Caco-2 (cell line): Measurements from ENCODE around the gene SLC25A40. TPM values are rescaled to one million over a fixed set of nuclear protein-coding genes. Genes with fewer than 3 reads are reported as not detected.

Experiments used
- BruUV-seq: library from RNA; stranded (reverse); fragments of 400-500 nt; replicated peaks from 2 replicates; lab custom pipeline; 2021; lab: Mats Ljungman, UMichigan
- CTCF ChIA-PET: fragments of 300-600 bp; sonication (Branson Sonifier 250); formaldehyde crosslinking; loops from one replicate; lab custom pipeline; 2022; ENCODE audit warnings: antibody characterized with exemption; lab: Charles Lee
- POLR2A ChIA-PET: fragments of 300-600 bp; sonication (Branson Sonifier 250); formaldehyde crosslinking; loops from one replicate; lab custom pipeline; 2022; ENCODE audit warnings: antibody characterized with exemption; lab: Charles Lee
- DNase-seq, 2 experiments: peaks; one replicate each; pipeline versions ENCODE4 v3.0.0 to v3.0.0-alpha.2; 2020 to 2022
- H3K27me3 ChIP-seq: replicated peaks from 2 replicates; pipeline ENCODE4 v1.6.0; 2011; ENCODE audit warnings: low read length; ENCODE audit not compliant: control insufficient read depth, insufficient read depth
- H3K36me3 ChIP-seq: 2 replicates; pipeline ENCODE4 v1.5.1; 2011; ENCODE audit warnings: low read length; ENCODE audit not compliant: control insufficient read depth, insufficient read depth
- H3K4me1 ChIP-seq: fragments of 250-450 bp; sonication (Bioruptor Pico); 2 replicates; pipeline ENCODE4 v1.5.1; 2020; ENCODE audit warnings: mild to moderate bottlenecking
- H3K4me3 ChIP-seq: 2 replicates; pipeline ENCODE4 v1.5.1; 2011; ENCODE audit warnings: low read depth, mild to moderate bottlenecking, control low read depth, low read length
- H3K9me3 ChIP-seq: fragments of 250-450 bp; sonication (Bioruptor Pico); 2 replicates; pipeline ENCODE4 v1.5.1; 2020; ENCODE audit warnings: mild to moderate bottlenecking, moderate library complexity
- H3K27ac Mint-ChIP-seq: one replicate; pipeline ENCODE4 v1.8.0; 2022; ENCODE audit warnings: mixed read lengths; ENCODE audit not compliant: unreplicated experiment
- H3K27me3 Mint-ChIP-seq: one replicate; pipeline ENCODE4 v1.8.0; 2022; ENCODE audit warnings: mixed read lengths; ENCODE audit not compliant: insufficient read depth, unreplicated experiment
- H3K36me3 Mint-ChIP-seq: one replicate; pipeline ENCODE4 v1.8.0; 2022; ENCODE audit warnings: mild to moderate bottlenecking, mixed read lengths; ENCODE audit not compliant: insufficient read depth, unreplicated experiment
- H3K4me1 Mint-ChIP-seq: one replicate; pipeline ENCODE4 v1.8.0; 2022; ENCODE audit warnings: low read depth, mixed read lengths; ENCODE audit not compliant: unreplicated experiment
- H3K4me3 Mint-ChIP-seq: one replicate; pipeline ENCODE4 v1.8.0; 2022; ENCODE audit warnings: mild to moderate bottlenecking, moderate library complexity, mixed read lengths; ENCODE audit not compliant: unreplicated experiment
- H3K9me3 Mint-ChIP-seq: one replicate; pipeline ENCODE4 v1.8.0; 2022; ENCODE audit warnings: mixed read lengths; ENCODE audit not compliant: unreplicated experiment
- intact Hi-C: fragments of 100-400 bp; cut with micrococcal nuclease; formaldehyde crosslinking; loops from one replicate; pipeline ENCODE4 v1.10.0; 2022; ENCODE audit not compliant: unreplicated experiment
- total RNA-seq: library from RNA; stranded (reverse); gene quantifications from 2 replicates; pipeline ENCODE4 v1.2.3, GENCODE V29; 2022
- TF ChIP-seq, protein P1 (sequence below), 2 experiments: fragments of 200-600 bp in 1 of 2; IDR thresholded peaks; 1 replicate in 1 of 2; 2 replicates in 1 of 2; pipeline versions ENCODE4 v1.5.1 to v1.8.0; 2011 to 2022; ENCODE audit warnings: antibody characterized with exemption in 1 of 2, control low read depth in 1 of 2, inconsistent platforms in 1 of 2, low read depth in 1 of 2, low read length in 1 of 2, mild to moderate bottlenecking in 1 of 2, moderate library complexity in 1 of 2; ENCODE audit not compliant: insufficient read depth in 1 of 2, severe bottlenecking in 1 of 2, unreplicated experiment in 1 of 2

Gene SLC25A40
- total RNA-seq, 1 experiment from 2014 or later: 21.1 TPM

DNA sequence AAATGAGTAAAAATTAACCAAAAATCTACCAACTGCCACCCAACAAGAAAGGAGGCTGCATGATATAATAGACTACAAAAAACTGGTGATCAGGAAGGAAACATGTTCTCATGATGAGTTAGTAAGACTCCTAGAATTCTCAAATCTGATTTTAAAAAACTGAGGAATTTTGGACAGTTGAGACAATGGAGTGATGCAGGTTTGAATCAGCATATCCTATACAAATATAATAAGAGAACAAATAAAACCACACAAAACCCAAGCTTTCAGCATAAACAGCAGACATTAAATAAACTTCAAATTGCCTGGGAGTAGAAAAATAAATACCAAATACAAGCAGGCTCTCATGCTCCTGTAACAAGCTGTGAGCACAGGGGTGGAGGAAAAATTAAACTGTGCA, 57.8 kb downstream of the SLC25A40 start:
- no peaks in the 10 kb centered on the region for H3K4me1 ChIP-seq
- no peak overlapping the region for H3K4me3 ChIP-seq
- no peak for DNase-seq
- no peaks in the 10 kb centered on the region for H3K27me3 ChIP-seq
- H3K36me3 ChIP-seq: no peaks in the 10 kb centered on the region
- H3K27ac Mint-ChIP-seq: no peak overlapping the region
- intact Hi-C loops: no loop called here
- peaks cover 3% of the 10 kb centered on the region for H3K27me3 Mint-ChIP-seq
- no TSS peak for BruUV-seq
- H3K4me1 Mint-ChIP-seq: no peaks in the 10 kb centered on the region
- peaks cover 3% of the 10 kb centered on the region; the same call in 1 of the 2 replicates for H3K9me3 ChIP-seq
- ChIA-PET POLR2A (no interaction called here), CTCF (no interaction called here)
- H3K36me3 Mint-ChIP-seq: no peaks in the 10 kb centered on the region
- TF ChIP-seq, protein P1, sequence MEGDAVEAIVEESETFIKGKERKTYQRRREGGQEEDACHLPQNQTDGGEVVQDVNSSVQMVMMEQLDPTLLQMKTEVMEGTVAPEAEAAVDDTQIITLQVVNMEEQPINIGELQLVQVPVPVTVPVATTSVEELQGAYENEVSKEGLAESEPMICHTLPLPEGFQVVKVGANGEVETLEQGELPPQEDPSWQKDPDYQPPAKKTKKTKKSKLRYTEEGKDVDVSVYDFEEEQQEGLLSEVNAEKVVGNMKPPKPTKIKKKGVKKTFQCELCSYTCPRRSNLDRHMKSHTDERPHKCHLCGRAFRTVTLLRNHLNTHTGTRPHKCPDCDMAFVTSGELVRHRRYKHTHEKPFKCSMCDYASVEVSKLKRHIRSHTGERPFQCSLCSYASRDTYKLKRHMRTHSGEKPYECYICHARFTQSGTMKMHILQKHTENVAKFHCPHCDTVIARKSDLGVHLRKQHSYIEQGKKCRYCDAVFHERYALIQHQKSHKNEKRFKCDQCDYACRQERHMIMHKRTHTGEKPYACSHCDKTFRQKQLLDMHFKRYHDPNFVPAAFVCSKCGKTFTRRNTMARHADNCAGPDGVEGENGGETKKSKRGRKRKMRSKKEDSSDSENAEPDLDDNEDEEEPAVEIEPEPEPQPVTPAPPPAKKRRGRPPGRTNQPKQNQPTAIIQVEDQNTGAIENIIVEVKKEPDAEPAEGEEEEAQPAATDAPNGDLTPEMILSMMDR (IDR thresholded peaks at IDR 0.05; ENCODE audit: insufficient read depth in 1 of 2, low read depth in 1 of 2, low read length in 1 of 2, severe bottlenecking in 1 of 2, unreplicated experiment in 1 of 2): no peak
- no peaks in the 10 kb centered on the region for H3K9me3 Mint-ChIP-seq
- no peak overlapping the region for H3K4me3 Mint-ChIP-seq

DNA sequence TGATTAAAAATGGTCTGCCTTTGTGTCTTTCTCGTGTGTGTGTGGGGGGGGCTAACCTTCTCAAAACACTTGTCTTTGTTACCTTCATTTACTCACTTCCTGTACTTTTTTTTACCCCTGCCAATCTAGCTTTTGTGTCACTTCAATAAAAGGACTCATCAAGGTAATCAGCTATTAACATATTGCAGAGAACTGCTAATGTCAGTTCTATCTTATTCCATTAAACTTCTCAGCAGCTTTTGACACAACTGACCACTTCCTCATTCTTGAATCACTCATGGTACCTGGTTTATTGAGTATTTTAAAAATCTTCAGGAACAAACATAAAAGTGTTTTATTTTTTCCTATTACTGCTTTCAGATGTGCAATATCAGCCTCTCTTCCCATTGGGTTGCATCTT, 59.8 kb downstream of the SLC25A40 start:
- no TSS peak for BruUV-seq
- CTCF ChIA-PET: no interaction called here

DNA sequence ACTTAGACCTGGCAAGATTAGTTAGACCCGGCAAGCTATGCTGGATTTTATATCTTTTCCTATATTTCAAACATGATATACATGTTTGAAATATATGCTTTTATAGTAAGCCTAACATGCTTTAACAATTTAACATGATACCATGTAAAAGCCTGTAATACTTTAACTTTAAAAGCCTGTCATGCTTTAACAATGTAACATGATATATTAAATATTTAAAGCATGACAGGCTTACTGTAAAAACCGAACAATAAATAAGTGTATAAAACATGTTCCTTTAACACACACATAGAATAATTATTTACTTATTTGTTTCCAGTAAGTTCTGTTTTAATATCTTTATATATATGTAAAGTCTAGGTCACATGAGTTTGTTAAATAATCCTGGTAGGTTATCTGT, 65.4 kb downstream of the SLC25A40 start:
- no peaks in the 10 kb centered on the region for H3K27me3 ChIP-seq
- DNase-seq: no peak
- no TSS peak for BruUV-seq
- Mint-ChIP-seq H3K4me3 (no peak overlapping the region), H3K36me3 (no peaks in the 10 kb centered on the region), H3K27me3 (peaks cover 2% of the 10 kb centered on the region), H3K4me1 (no peaks in the 10 kb centered on the region), H3K27ac (no peak overlapping the region), H3K9me3 (no peaks in the 10 kb centered on the region)
- intact Hi-C loops: no loop called here
- TF ChIP-seq, protein P1 (IDR thresholded peaks at IDR 0.05; ENCODE audit: insufficient read depth in 1 of 2, low read depth in 1 of 2, low read length in 1 of 2, severe bottlenecking in 1 of 2, unreplicated experiment in 1 of 2): no peak
- H3K4me3 ChIP-seq: no peak overlapping the region
- no peaks in the 10 kb centered on the region for H3K9me3 ChIP-seq
- ChIA-PET CTCF (no interaction called here), POLR2A (no interaction called here)
- H3K4me1 ChIP-seq: no peaks in the 10 kb centered on the region
- no peaks in the 10 kb centered on the region for H3K36me3 ChIP-seq

More for the DNA sequence above, 59.8 kb downstream of the SLC25A40 start:
- Mint-ChIP-seq H3K27me3 (peaks cover 3% of the 10 kb centered on the region), H3K4me1 (no peaks in the 10 kb centered on the region), H3K9me3 (no peaks in the 10 kb centered on the region), H3K27ac (no peak overlapping the region), H3K36me3 (no peaks in the 10 kb centered on the region), H3K4me3 (no peak overlapping the region)
- TF ChIP-seq, protein P1 (IDR thresholded peaks at IDR 0.05; ENCODE audit: insufficient read depth in 1 of 2, low read depth in 1 of 2, low read length in 1 of 2, severe bottlenecking in 1 of 2, unreplicated experiment in 1 of 2): no peak
- no peaks in the 10 kb centered on the region for H3K36me3 ChIP-seq
- no peaks in the 10 kb centered on the region for H3K9me3 ChIP-seq
- POLR2A ChIA-PET: no interaction called here
- no peaks in the 10 kb centered on the region for H3K27me3 ChIP-seq
- intact Hi-C loops: no loop called here
- no peak for DNase-seq
- H3K4me1 ChIP-seq: no peaks in the 10 kb centered on the region
- H3K4me3 ChIP-seq: no peak overlapping the region
